ENCODE results near the gene UCKL1.
"Not testable (repeated sequence)": the region's sequence is repeated elsewhere in the genome, so short reads cannot be mapped to it uniquely, and the experiment has no call there.

UCKL1 gene

DNA sequence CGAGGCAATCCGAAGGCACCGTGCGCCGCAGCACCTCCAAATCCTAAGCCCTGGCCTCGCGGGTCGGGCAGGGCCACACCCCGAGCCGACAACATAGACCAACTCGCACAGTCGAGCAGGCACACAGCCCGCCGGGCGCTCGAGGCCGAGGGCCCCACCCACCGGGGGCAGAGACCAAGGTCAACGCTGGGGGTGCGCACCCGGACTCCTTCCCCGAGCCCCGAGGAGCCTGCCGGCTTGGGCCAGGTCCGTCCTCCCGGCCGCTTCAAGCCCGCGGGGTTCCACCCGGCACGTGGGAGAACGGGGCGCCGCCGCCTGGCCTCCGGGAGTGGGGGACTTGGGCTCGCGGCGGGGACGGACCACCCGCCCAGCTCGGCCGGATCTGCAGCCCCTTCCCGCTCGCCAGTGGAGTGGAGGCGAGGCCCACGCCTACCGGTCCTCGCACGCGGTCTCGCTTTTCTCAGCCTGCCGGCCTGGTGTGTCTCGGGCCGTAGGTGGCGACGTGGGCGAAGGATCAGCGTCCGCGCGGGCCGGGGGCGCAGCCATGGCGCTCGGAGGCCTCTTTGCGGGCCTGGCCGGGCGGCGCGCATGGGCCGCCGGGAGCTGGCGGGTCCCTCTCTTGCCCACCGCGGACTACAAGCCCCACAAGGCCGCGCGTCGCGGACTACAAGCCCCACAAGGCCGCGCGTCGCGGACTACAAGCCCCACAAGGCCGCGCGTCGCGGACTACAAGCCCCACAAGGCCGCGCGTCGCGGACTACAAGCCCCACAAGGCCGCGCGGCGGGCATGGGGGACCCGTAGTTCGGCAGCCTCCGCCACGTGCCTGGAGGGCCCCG, at the start of gene UCKL1:
TSS of gene UCKL1 (minus strand) at position 590 of the 837 bp plus-strand sequence. CDS start at position 546, 44 bp downstream.
- DNase-seq (ENCODE audit: insufficient read length, low spot score) (peak; percentile 98), FAIRE-seq (peak; percentile 58)

DNA sequence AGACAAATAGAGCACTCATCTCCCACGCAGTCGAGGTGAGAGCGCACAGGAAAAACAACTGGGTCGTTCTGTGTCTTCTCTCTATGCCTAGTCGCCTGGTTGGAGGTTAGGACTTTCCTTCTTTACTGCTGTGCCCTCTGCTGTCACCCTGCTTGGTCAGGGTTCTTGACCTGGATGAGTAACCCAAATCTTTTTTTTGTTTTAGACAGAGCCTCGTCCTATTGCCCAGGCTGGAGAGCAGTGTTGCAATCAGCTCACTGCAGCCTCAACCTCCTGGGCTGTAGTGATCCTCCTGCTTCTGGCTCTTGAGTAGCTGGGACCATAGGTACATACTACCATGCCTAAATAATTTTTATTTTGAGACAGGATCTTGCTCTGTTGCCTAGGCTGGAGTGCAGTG, 49.2 kb upstream of the UCKL1 start:
- FAIRE-seq (no peak), DNase-seq (ENCODE audit: insufficient read length, low spot score) (no peak)

DNA sequence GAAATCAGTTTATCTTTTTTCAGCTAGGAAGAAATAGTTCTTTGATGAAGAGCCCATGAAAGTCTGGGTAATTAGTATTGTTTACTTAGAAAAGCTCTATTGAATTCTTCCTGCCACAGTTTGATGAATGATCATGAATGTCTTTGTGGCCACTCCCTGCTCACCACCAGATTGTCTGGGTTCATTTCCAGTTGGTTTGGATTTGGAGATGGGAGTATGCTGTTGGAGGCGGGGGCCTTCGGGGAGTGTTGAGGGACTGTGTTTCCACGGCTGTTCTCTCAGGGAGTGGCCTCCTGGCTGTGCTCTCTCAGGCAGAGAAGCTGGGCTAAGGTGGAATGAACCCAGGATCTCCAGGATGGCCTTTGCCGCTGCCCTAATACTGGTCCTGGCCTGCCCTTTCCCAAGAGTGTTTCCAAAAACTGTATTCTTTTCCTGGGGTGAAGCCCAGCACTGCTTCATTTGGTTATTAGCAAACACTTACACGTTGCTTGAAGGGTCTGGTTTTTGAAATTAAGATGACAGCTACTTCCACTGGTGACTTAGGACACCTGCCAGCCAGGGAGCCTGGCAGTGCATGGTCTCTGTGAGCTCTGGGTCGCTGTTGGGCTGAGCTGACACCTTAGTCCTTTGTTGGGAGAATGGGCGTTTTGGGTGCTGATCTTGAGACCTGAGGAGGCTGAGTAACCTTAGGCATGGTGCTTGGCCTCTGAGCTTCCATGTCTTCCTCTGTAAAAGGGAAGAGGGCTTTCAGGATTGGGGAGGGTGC, 47.9 kb upstream of the UCKL1 start:
- no peak for FAIRE-seq
- no peak for DNase-seq (ENCODE audit: insufficient read length, low spot score)

DNA sequence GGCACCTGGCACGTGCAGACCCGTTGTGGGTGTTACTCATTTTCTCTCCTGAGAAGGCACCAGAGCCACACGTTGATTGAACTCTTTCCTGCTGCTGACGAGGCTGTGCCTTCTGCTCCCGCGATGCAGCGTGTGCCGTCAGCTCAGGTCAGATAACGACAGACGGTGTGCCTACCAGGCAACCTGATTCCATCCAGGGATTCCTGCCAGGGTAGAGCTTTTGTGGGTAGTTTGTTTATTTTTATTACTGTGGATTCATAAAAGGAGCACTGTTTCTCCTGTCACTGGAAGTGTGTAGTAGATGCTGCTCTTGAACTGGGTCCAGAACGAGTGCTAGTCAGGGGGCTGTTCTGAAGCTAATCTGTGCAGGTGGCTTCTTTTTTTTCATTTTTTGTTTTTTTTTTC, 45.4 kb upstream of the UCKL1 start:
- no peak for DNase-seq (ENCODE audit: insufficient read length, low spot score)
- peak; percentile 36 for FAIRE-seq

DNA sequence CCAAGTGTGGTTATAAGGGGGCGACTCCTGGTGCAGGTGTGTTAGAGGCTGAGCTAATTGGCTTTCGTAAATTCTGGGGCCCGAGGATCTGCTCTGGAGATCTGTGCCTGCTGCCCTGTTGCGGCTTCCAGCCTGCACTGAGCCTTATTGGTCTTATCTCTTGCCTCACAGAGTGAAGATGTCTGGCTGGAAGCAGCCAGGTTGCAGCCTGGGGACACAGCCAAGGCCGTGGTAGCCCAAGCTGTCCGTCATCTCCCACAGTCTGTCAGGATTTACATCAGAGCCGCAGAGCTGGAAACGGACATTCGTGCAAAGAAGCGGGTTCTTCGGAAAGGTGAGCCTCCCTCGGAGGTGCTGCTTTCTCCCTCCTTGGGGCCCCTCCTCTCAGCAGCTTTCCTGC, 44.7 kb upstream of the UCKL1 start:
- no peak for DNase-seq (ENCODE audit: insufficient read length, low spot score)
- FAIRE-seq, result no peak

DNA sequence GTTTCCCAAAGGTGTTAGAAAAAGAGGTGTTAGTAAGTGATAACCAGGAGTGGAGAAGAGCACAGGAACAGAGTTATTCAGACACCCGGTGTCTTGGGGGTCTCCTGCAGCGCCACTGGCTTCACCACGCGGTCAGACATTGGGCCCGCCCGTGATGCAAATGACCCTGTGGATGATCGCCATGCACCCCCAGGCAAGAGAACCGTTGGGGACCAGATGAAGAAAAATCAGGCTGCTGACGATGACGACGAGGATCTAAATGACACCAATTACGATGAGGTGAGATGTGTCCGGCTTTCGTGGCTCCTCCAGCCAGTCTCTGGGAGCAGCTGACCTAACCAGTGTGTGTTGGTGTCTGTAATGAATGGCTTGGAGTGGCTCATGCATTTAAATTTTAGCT, 26.7 kb upstream of the UCKL1 start:
- no peak for FAIRE-seq
- DNase-seq (ENCODE audit: insufficient read length, low spot score), result no peak

DNA sequence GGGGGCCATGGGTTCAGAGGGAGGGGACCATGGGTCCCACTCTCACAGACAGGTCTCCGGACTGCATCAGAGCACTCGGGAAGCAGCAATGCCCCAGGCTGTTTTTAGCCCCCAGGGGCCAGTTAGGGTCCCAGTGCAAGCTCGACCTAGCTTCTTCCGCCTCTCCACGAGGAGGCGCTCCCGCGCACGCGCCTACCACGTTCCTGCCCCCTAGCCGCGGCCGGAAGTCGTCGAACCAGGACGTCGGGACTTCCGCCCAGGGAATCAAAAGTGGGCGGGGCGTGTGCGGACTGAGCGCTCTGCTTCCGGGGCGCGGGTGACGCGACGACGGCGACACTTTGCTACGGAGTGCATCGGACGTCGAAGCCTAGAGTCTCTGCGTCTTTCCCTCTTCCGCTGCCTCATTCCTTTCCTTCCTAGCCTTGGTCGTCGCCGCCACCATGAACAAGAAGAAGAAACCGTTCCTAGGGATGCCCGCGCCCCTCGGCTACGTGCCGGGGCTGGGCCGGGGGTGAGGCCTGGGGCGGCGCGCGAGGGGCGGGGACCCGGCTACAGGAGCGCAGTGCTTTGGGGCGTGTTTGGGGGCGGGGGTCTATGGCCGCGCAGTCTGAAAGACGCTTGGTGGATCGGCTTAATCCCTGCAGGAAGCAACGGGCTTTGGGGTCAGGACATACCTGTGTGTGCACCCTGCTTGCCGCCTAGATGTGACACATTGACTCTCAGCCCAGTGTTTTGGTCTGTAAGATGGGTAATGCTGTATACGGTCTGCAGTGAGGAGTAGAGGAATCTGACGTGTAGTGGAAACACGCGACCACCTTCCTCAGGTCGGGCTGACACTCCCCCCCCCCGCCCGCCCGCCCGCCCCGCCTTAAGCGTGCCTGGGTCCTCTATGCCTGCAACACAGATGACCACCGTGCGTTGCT, 24.9 kb upstream of the UCKL1 start, which contains the start of gene PRPF6:
TSS of gene PRPF6 (plus strand) at position 327 of the 923 bp plus-strand sequence. CDS start at position 441, 114 bp downstream.
- DNase-seq (ENCODE audit: insufficient read length, low spot score) (peak; percentile 100), FAIRE-seq (peak; percentile 99)

DNA sequence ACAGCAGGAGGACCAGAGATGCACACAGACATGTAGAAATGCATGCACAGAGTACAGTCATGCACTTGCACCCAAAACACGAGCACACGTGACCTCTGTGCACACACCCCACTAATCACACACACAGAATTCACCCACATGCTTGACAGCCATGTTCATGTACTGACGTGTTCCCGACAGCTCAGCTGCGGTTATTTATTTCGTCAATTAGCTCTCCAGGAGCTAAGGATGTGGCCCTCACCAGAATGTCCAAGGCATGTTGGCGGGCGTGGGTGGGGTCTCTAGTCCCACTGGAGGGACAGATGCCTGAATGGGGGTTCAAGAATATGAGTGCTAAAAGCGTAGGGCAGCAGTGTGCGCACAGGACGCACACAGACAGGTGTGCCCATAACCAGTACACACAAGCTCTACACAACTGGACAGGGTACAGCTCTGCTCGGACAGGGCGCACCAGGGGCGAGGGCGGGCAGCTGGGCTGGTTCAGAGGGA, 24.1 kb upstream of the UCKL1 start:
- DNase-seq (ENCODE audit: insufficient read length, low spot score) (no peak), FAIRE-seq (peak; percentile 76)

DNA sequence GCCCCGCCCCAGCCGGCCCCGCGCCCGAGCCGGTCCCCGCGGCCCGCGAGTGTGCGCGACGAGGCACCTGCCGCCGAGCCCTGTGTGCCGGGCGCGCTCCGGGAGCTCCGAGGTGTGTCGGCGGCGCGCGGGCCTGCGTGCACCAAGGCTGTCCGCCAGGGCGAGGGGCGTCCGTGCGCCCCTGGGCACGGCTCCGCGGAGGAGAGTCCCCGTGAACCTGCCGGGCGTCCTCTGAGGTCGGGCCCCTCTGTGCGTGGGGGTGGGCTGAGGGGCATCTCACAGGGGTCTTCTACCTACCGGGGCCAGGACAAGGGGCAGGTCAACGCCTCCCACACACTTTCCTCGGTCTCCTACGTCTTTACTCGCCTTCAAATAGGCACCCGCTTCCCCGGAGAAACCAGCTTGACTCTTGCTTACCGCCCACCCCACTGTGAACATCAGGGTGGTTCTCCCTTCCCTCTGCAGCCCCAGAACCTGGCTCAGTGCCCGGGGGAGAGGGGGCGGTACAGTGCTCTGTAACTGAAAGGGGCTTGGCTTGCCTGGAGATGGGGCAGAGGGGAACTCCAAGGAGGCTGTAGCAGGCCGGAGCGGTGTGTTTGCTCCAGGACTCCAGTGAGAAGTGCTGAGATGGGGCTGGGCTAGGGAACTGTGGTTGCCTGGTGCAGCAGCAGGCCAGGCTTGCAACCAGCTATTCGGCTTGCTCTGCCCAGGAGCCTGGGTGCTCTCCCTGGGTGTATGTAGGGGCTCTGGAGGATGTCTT, 23.5 kb upstream of the UCKL1 start, which contains the start of gene SAMD10:
TSS of gene SAMD10 (minus strand) at position 86 of the 760 bp plus-strand sequence. CDS start 175 bp downstream, outside the sequence.
- peak; percentile 60 for FAIRE-seq
- DNase-seq (ENCODE audit: insufficient read length, low spot score), result peak; percentile 65

DNA sequence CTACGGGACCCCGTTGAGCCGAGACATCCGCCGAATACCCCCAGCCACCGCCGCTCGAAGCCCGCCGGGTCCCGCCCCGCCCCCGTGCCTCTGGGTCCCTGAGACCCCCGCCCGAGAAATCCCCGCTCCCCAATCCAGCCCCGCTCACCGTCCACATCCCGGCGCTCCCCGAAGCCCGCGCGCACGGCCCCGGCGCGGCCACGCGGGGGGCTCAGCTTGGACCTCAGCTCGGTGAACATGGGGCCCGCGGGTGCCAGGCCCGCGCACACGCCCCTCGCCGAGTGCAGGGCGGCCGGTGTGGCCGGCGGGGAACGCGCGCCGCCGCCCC, 23.0 kb upstream of the UCKL1 start:
- no peak for FAIRE-seq

DNA sequence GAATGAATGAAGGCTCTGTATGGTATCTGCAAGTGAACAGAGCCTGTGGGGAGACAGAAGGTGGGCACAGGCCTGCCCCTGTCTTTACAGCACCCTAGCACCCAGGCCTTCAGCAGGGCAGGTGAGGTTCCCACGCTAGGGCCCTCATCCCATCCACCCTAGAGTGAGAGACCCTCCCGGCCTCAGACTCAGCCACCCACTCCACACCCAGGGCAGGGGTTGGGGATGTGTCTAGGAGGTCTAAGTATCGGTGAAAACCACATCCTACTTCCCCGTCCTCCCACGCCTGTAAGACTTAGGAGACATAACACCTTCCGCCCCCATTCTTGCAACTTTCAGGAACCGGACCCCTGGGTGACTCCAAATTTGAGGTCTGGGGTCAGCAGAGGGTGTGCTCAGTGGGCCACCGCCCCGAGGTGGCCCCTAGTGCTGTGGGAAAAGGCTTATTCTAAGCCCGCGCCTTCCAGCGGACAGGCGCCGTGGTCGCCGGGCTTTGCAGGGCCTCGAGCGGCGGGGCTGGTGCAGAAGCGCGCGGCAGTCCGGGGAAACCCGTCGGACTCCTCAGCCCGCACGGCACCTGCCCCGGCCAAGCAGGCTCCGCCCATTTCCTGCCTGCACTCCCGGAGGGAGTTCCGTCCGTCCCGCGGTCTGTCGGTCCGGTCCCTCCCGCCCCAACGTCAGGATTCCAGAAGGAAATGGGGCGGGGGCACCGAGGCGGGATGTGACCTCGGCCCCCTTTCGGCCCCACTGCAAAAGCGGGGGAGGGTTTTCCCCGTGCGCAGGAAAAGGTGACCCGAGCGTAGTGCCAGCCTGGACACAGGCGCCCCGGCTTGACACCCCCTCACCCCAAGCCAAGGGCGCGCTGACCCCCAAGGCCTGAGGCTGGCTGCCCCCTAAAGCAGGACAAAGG, 22.4 kb upstream of the UCKL1 start:
- FAIRE-seq (peak; percentile 82), DNase-seq (ENCODE audit: insufficient read length, low spot score) (peak; percentile 78)

More for the DNA sequence above, 23.0 kb upstream of the UCKL1 start:
- no peak for DNase-seq (ENCODE audit: insufficient read length, low spot score)

DNA sequence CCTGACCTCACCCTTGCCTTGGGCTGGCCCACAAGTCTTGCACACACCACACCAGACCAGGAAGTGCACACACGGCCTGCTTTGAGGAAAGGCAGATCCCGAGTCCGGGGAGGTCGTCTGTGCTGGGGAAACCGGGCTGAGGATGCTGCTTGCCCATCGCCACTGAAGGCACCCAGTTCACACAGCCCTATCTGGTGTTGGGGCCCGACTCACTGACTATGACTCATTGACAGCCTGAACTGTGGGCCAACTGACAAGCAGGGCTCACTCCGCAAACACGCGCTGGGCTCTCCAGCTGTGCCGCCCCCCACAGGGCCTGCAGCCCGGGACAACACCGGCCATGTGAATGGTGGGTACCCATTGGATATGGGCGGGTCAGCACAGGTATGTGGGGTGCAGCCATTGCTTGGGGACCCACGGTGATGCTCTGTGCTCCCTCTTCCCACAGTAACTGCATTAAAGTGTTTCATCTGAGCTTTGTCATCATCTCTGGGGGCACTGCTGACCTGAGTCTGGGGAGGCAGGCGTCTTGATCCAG, 21.6 kb upstream of the UCKL1 start:
- DNase-seq (ENCODE audit: insufficient read length, low spot score) (peak; percentile 74), FAIRE-seq (peak; percentile 89)

DNA sequence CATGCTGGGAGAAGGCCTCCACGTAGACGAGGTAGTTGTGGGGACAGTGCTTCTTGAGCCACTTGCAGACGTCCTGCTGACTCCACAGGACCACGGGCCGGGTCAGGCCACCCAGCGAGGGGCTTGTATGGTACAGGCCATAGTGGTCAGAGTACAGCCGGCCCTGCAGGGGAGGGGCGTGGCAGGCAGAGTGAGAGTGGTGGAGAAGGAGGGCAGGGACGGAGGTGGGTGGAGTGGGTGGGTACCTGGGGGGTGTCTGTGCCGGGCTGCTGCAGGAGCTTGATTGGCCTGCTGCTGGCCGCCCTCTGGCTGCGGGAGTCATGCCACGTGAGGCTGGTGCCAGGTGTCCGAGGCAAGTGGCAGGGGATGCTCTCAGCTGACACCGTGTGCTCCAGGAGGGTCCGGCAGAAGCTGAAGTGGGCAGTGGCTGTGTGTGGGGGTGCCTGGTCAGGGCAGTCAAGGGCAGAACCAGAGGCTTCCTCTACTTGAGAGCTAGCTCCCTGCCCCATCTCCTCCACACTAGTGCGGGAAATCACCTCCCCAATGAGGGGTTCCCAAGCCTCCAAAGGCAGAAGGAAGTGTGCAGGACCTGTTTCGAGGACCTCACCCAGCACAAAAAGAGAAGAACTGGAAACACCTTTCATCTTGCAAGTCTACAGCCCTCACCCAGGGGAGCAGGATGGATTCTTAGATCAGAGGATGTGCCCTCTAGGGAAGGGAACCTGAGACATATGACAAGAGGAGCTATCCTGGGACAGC, 20.9 kb upstream of the UCKL1 start:
- FAIRE-seq, result no peak

DNA sequence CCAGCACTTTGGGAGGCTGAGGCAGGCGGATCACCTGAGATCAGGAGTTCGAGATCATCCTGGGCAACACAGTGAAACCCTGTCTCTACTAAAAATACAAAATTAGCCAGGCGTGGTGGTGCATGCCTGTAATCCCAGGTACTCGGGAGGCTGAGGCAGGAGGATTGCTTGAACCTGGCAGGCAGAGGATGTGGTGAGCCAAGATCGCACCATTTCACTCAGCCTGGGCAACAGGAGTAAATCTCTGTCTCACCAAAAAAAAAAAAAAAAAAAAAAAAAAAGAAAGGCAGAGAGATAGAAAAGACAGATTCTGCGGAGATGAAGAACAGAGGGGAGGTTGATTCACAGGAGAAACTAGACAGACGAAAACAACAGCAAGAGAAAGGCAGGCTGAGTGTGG, 20.3 kb upstream of the UCKL1 start:
- FAIRE-seq; DNase-seq (ENCODE audit: insufficient read length, low spot score): not testable (repeated sequence)

More for the DNA sequence above, 20.9 kb upstream of the UCKL1 start:
- DNase-seq (ENCODE audit: insufficient read length, low spot score), result no peak

DNA sequence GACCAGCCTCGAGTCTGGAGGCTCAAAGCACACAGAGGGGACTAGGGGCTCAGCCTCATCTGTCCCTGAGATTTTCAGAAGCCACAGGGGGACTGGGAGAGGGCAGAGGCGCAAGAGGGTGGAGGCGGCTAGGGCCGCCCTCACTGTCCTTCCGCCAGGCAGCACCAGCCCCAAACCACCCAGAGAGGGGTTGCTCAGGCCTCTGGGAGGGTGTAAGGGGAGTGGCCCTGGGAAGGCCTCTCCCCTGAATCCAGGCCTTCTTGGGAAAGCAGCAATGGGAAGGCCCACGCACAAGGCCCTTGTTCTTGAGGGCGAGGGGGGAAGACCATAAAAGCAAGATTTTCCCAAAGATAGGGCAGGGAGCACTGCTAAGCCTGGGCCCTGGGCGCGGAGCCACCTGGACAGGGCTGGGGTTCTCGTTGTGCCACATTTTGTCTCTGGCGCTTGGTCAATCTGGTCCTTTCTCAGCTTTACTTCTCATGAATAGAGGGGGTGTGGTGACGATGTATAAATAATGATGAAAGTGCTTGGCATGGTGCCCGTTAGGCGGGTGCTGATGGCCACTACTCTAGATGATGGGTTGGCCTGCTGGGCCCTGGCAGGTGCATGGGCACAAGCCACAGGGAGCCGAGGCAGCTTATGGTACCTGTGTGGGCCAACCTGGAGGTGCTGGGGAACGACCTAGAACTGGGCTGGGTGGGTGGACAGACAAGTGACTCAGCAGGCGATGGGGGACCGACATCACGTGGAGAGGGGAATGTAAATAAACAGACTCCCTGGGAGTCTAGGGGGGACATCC, 18.4 kb upstream of the UCKL1 start:
- DNase-seq (ENCODE audit: insufficient read length, low spot score) (no peak), FAIRE-seq (no peak)

DNA sequence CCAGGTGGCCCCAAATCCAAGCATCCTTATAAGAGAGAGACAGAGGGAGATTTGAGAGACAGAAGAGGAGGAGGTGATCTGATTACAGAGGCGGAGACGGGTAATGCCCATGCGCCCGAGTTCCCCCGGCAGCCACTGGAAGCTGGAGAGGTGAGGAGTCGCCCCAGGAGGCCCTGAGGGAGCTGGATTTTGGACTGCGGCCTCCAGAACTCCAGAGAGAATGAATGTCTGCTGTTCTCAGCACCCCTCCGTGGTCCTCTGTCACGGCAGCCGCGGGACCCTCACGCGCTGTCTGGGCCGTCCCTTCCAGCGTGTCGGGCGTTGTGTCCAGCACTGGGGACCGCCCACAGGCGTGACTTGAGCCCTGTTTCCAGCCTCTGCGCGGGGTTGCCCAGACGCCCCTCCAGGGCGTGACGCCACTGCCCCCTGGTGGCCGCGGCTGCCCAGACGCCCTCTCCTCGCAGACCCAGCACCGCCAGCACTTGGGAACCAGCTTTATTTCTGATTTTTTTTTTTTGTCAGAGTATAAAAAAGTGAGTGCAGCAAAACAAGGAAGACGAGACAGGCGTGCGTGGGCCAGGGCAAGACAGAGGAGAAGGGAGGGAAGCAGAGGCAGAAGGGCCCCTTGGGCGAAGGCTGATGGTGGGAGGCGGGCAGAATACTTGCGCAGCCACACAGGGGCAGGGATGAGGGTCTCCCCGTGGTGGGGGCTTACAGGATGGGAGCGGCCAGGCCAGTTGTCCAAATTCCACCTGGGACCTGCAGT, 17.6 kb upstream of the UCKL1 start:
- FAIRE-seq (peak; percentile 93), DNase-seq (ENCODE audit: insufficient read length, low spot score) (peak; percentile 98)

Measured in HTR-8/SVneo (cell line).